PC-9 (cell line): ENCODE data around the gene LRFN3. TPM values are rescaled to one million over a fixed set of nuclear protein-coding genes. Genes with fewer than 3 reads are reported as not detected.

ENCODE experiments used
- BruUV-seq: library from RNA; stranded (reverse); fragments of 400-500 nt; replicated peaks from 2 replicates; lab custom pipeline; 2021; lab: Mats Ljungman, UMichigan
- CTCF ChIA-PET: fragments of 300-600 bp; sonication (Branson Sonifier 250); formaldehyde crosslinking; loops from one replicate; lab custom pipeline; 2022; ENCODE audit warnings: antibody characterized with exemption; lab: Charles Lee
- POLR2A ChIA-PET: fragments of 300-600 bp; sonication (Branson Sonifier 250); formaldehyde crosslinking; loops from one replicate; lab custom pipeline; 2022; ENCODE audit warnings: antibody characterized with exemption; ENCODE audit not compliant: unreplicated experiment; lab: Charles Lee
- DNase-seq, 2 experiments: peaks; one replicate each; pipeline versions ENCODE4 v3.0.0 to v3.0.0-alpha.2; 2015 to 2022; ENCODE audit warnings: mixed read lengths in 1 of 2
- H2AFZ ChIP-seq: fragments of 200-600 bp; sonication (generic); 2 replicates; pipeline ENCODE4 v1.8.1; 2017; ENCODE audit warnings: antibody characterized with exemption
- H3F3A ChIP-seq: fragments of 200-600 bp; sonication (generic); 2 replicates; pipeline ENCODE4 v1.8.1; 2017; ENCODE audit warnings: antibody characterized with exemption, mild to moderate bottlenecking, low read depth; ENCODE audit not compliant: insufficient read depth
- H3K27ac ChIP-seq: fragments of 200-600 bp; sonication (generic); 2 replicates; pipeline ENCODE4 v1.6.1; 2016; ENCODE audit warnings: mixed run types
- H3K27me3 ChIP-seq: fragments of 200-600 bp; sonication (generic); 2 replicates; pipeline ENCODE4 v1.6.1; 2016; ENCODE audit warnings: low read depth, mixed run types; ENCODE audit not compliant: insufficient read depth
- H3K36me3 ChIP-seq: fragments of 200-600 bp; sonication (generic); 2 replicates; pipeline ENCODE4 v1.6.1; 2016; ENCODE audit warnings: low read depth, mixed run types
- H3K4me1 ChIP-seq: fragments of 200-600 bp; sonication (generic); replicated peaks from 2 replicates; pipeline ENCODE4 v1.6.1; 2016; ENCODE audit warnings: mixed run types; ENCODE audit not compliant: insufficient read depth
- H3K4me2 ChIP-seq: fragments of 200-600 bp; sonication (generic); 2 replicates; pipeline ENCODE4 v1.6.1; 2017; ENCODE audit warnings: mixed run types
- H3K4me3 ChIP-seq: fragments of 200-600 bp; sonication (generic); 2 replicates; pipeline ENCODE4 v1.6.1; 2016; ENCODE audit warnings: mixed run types
- H3K79me2 ChIP-seq: fragments of 200-600 bp; sonication (generic); 2 replicates; pipeline ENCODE4 v1.6.1; 2017; ENCODE audit warnings: low read depth, mixed run types
- H3K9me2 ChIP-seq: fragments of 200-600 bp; sonication (generic); 2 replicates; pipeline ENCODE4 v1.8.1; 2017; ENCODE audit warnings: mild to moderate bottlenecking; ENCODE audit not compliant: insufficient read depth
- H3K9me3 ChIP-seq: fragments of 200-600 bp; sonication (generic); 2 replicates; pipeline ENCODE4 v1.8.1; 2016; ENCODE audit warnings: low read depth; ENCODE audit not compliant: insufficient read depth
- H4K20me1 ChIP-seq: fragments of 200-600 bp; sonication (generic); 2 replicates; pipeline ENCODE4 v1.8.1; 2017; ENCODE audit not compliant: insufficient read depth
- EZH2 ChIP-seq: fragments of 200-600 bp; sonication (generic); IDR thresholded peaks from 2 replicates; pipeline ENCODE4 v1.8.0; 2017; ENCODE audit warnings: antibody characterized with exemption, low read depth
- intact Hi-C: fragments of 100-400 bp; cut with micrococcal nuclease; formaldehyde crosslinking; loops from one replicate; pipeline ENCODE4 v1.10.0; 2022; ENCODE audit not compliant: unreplicated experiment
- total RNA-seq: library from RNA; stranded (reverse); gene quantifications from 2 replicates; pipeline ENCODE4 v1.2.3, GENCODE V29; 2021
- TF ChIP-seq, protein P1 (sequence below): fragments of 200-600 bp; sonication (generic); conservative IDR thresholded peaks from 2 replicates; pipeline ENCODE4 v1.6.1; 2017; ENCODE audit warnings: mixed run types, antibody characterized with exemption, mild to moderate bottlenecking, moderate library complexity

LRFN3 gene
- total RNA-seq, 1 experiment from 2014 or later, result 10.5 TPM

GRCh38 chr19:35960432-35960972, 24.3 kb downstream of the LRFN3 start:
- Histone ChIP-seq H2AFZ (no peak overlapping the region), H3F3A (no peaks in the 10 kb centered on the region), H3K4me3 (no peak overlapping the region), H3K36me3 (no peaks in the 10 kb centered on the region), H3K27me3 (peaks cover 30% of the 10 kb centered on the region), H3K4me2 (no peak overlapping the region), H3K9me3 (no peaks in the 10 kb centered on the region; the same call in 1 of the 2 replicates), H3K9me2 (no peaks in the 10 kb centered on the region), H3K27ac (no peak overlapping the region), H4K20me1 (no peaks in the 10 kb centered on the region), H3K4me1 (no peaks in the 10 kb centered on the region), H3K79me2 (no peaks in the 10 kb centered on the region)
- POLR2A ChIA-PET, result no interaction called here
- intact Hi-C loops, result no loop called here
- CTCF ChIA-PET, result no interaction called here
- TF ChIP-seq, protein P1, sequence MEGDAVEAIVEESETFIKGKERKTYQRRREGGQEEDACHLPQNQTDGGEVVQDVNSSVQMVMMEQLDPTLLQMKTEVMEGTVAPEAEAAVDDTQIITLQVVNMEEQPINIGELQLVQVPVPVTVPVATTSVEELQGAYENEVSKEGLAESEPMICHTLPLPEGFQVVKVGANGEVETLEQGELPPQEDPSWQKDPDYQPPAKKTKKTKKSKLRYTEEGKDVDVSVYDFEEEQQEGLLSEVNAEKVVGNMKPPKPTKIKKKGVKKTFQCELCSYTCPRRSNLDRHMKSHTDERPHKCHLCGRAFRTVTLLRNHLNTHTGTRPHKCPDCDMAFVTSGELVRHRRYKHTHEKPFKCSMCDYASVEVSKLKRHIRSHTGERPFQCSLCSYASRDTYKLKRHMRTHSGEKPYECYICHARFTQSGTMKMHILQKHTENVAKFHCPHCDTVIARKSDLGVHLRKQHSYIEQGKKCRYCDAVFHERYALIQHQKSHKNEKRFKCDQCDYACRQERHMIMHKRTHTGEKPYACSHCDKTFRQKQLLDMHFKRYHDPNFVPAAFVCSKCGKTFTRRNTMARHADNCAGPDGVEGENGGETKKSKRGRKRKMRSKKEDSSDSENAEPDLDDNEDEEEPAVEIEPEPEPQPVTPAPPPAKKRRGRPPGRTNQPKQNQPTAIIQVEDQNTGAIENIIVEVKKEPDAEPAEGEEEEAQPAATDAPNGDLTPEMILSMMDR, result no peak
- no peak for TF ChIP-seq EZH2
- no peak for DNase-seq
- BruUV-seq, result no TSS peak

- no peak overlapping the region for H2AFZ ChIP-seq
- BruUV-seq, result no TSS peak
- no peaks in the 10 kb centered on the region for H3K9me3 ChIP-seq
- POLR2A ChIA-PET, result no interaction called here
- no peaks in the 10 kb centered on the region for H4K20me1 ChIP-seq
- no peak for TF ChIP-seq EZH2
- TF ChIP-seq, protein P1, result no peak
- H3K79me2 ChIP-seq, result no peaks in the 10 kb centered on the region
- DNase-seq, result peak in 1 of 2 experiments; percentile 35
- peaks cover 40% of the 10 kb centered on the region for H3K27me3 ChIP-seq
- intact Hi-C loops, result no loop called here
- no peaks in the 10 kb centered on the region for H3F3A ChIP-seq
- CTCF ChIA-PET, result no interaction called here
- no peak overlapping the region for H3K4me2 ChIP-seq
- H3K4me1 ChIP-seq, result no peaks in the 10 kb centered on the region
- no peak overlapping the region for H3K4me3 ChIP-seq
- no peaks in the 10 kb centered on the region for H3K9me2 ChIP-seq
- no peaks in the 10 kb centered on the region for H3K36me3 ChIP-seq
- H3K27ac ChIP-seq, result no peak overlapping the region
Observed at GRCh38 chr19:35963514-35963913, 27.3 kb downstream of the LRFN3 start.

DNA sequence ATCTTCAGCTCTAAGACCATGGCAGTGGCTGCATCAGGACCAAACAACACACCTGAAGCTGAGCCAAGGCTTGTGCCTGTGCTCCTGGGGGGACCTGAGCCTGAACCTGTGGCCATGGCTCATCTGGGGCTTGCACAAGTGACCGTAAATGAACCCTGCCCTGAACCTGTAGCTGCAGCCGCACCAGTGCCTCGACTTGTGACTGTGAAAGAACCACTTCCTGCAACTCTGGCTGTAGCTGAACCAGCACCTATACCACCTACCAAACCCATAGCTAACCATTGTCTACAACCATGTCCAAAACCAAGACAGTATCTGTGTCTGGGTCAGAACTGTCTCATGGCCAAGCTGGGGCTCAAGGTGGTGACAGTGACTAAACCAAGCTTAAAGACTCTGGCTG, 30.6 kb downstream of the LRFN3 start:
- Histone ChIP-seq H2AFZ (no peak overlapping the region), H3F3A (no peaks in the 10 kb centered on the region), H3K27ac (no peak overlapping the region), H3K9me2 (no peaks in the 10 kb centered on the region), H4K20me1 (no peaks in the 10 kb centered on the region), H3K9me3 (no peaks in the 10 kb centered on the region), H3K36me3 (no peaks in the 10 kb centered on the region), H3K79me2 (no peaks in the 10 kb centered on the region), H3K27me3 (peaks cover 56% of the 10 kb centered on the region), H3K4me2 (no peak overlapping the region), H3K4me1 (no peaks in the 10 kb centered on the region), H3K4me3 (no peak overlapping the region)
- no peak for TF ChIP-seq EZH2
- TF ChIP-seq, protein P1, result no peak
- ChIA-PET POLR2A (no interaction called here), CTCF (no interaction called here)
- BruUV-seq, result no TSS peak
- intact Hi-C loops, result no loop called here
- DNase-seq, result no peak
